Measurements from ENCODE around the gene OR5B2.

DNA sequence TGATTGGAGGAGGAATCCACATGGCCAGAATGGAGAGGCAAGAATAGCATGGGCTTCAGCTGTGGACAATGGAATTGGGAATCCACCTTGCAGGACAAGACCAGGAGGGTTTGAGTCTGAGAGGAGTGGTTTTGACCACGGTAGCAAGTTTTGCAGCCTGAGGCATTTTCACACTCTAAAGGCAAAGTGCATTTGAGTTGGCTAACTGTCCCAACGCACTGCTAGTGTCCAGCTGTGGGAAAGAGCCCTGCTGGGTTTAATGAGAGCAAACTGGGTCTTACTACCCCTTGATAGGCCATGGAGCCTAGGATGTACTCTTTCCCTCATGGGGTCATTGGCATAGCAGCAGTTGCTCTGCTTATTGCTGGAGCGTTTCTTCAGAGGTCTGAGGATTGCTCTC is at the start of gene OR5B2:
- no peak for TF ChIP-seq POLR2A (IDR thresholded peaks at IDR 0.05)
- TF ChIP-seq POLR2AphosphoS5 (IDR thresholded peaks at IDR 0.05) = no peak
- TF ChIP-seq, protein P1, sequence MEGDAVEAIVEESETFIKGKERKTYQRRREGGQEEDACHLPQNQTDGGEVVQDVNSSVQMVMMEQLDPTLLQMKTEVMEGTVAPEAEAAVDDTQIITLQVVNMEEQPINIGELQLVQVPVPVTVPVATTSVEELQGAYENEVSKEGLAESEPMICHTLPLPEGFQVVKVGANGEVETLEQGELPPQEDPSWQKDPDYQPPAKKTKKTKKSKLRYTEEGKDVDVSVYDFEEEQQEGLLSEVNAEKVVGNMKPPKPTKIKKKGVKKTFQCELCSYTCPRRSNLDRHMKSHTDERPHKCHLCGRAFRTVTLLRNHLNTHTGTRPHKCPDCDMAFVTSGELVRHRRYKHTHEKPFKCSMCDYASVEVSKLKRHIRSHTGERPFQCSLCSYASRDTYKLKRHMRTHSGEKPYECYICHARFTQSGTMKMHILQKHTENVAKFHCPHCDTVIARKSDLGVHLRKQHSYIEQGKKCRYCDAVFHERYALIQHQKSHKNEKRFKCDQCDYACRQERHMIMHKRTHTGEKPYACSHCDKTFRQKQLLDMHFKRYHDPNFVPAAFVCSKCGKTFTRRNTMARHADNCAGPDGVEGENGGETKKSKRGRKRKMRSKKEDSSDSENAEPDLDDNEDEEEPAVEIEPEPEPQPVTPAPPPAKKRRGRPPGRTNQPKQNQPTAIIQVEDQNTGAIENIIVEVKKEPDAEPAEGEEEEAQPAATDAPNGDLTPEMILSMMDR (IDR thresholded peaks at IDR 0.05) = no peak

All from upper lobe of left lung (tissue), 4 donors.